Measurements from ENCODE around the gene MRPL54. TPM values are rescaled to one million over a fixed set of nuclear protein-coding genes. Genes with fewer than 3 reads are reported as not detected.
"Not testable (repeated sequence)": the region's sequence is repeated elsewhere in the genome, so short reads cannot be mapped to it uniquely, and the experiment has no call there.

Gene MRPL54
- total RNA-seq, 1 experiment from 2014 or later, result 47.0 TPM

GRCh38 chr19:3809881-3810707, 47.6 kb downstream of the MRPL54 start:
- H3K4me3 ChIP-seq, result no peak overlapping the region
- no peaks in the 10 kb centered on the region for H3K27me3 ChIP-seq
- H3K36me3 ChIP-seq, result no peaks in the 10 kb centered on the region
- H3K9me3 ChIP-seq, result no peaks in the 10 kb centered on the region
- DNase-seq, result no peak

GRCh38 chr19:3810708-3811355, 48.4 kb downstream of the MRPL54 start:
- Histone ChIP-seq H3K36me3 (no peaks in the 10 kb centered on the region), H3K27me3 (no peaks in the 10 kb centered on the region), H3K4me3 (no peak overlapping the region), H3K9me3 (no peaks in the 10 kb centered on the region)
- DNase-seq, result no peak

GRCh38 chr19:3813473-3814392, 51.3 kb downstream of the MRPL54 start:
- Histone ChIP-seq H3K4me3 (no peak overlapping the region), H3K36me3 (no peaks in the 10 kb centered on the region), H3K9me3 (no peaks in the 10 kb centered on the region), H3K27me3 (no peaks in the 10 kb centered on the region)
- DNase-seq, result no peak

- H3K27me3 ChIP-seq, result no peaks in the 10 kb centered on the region
- DNase-seq, result no peak
- no peaks in the 10 kb centered on the region for H3K9me3 ChIP-seq
- H3K36me3 ChIP-seq, result no peaks in the 10 kb centered on the region
- no peak overlapping the region for H3K4me3 ChIP-seq
Measured at GRCh38 chr19:3814648-3815047, 52.2 kb downstream of the MRPL54 start.

GRCh38 chr19:3816148-3816547, 53.7 kb downstream of the MRPL54 start:
- H3K4me3 ChIP-seq, H3K36me3 ChIP-seq, DNase-seq, H3K27me3 ChIP-seq, H3K9me3 ChIP-seq: not testable (repeated sequence)

- Histone ChIP-seq H3K9me3 (no peaks in the 10 kb centered on the region), H3K27me3 (no peaks in the 10 kb centered on the region), H3K36me3 (no peaks in the 10 kb centered on the region), H3K4me3 (no peak overlapping the region)
- DNase-seq, result no peak
Measured at GRCh38 chr19:3816566-3817218, 54.2 kb downstream of the MRPL54 start.

Other genes starting within 250 kb of the MRPL54 start
- gene TEKTIP1, start 223.5 kb upstream of the MRPL54 start, total RNA-seq (2014; rRNA removed; shearing (Covaris generic); ENCODE audit: low replicate concordance), result not detected in 2 replicates
- gene MFSD12, start 205.1 kb upstream of the MRPL54 start, total RNA-seq (2014; rRNA removed; shearing (Covaris generic); ENCODE audit: low replicate concordance), result 17.6 and 26.4 TPM in 2 replicates
- 42.5 and 43.5 TPM in 2 replicates for gene HMG20B, start 189.7 kb upstream of the MRPL54 start, total RNA-seq (2014; rRNA removed; shearing (Covaris generic); ENCODE audit: low replicate concordance)
- not detected in 2 replicates for gene GIPC3, start 177.2 kb upstream of the MRPL54 start, total RNA-seq (2014; rRNA removed; shearing (Covaris generic); ENCODE audit: low replicate concordance)
- 1.9 and 2.1 TPM in 2 replicates for gene TBXA2R, start 155.8 kb upstream of the MRPL54 start, total RNA-seq (2014; rRNA removed; shearing (Covaris generic); ENCODE audit: low replicate concordance)
- gene CACTIN, start 135.9 kb upstream of the MRPL54 start, total RNA-seq (2014; rRNA removed; shearing (Covaris generic); ENCODE audit: low replicate concordance), result 13.1 and 25.3 TPM in 2 replicates
- 2.8 and 5.6 TPM in 2 replicates for gene PIP5K1C, start 62.2 kb upstream of the MRPL54 start, total RNA-seq (2014; rRNA removed; shearing (Covaris generic); ENCODE audit: low replicate concordance)
- gene TJP3, start 54.3 kb upstream of the MRPL54 start, total RNA-seq (2014; rRNA removed; shearing (Covaris generic); ENCODE audit: low replicate concordance), result not detected in 2 replicates
- 1.4 and 10.1 TPM in 2 replicates for gene APBA3, start 990 bp upstream of the MRPL54 start, total RNA-seq (2014; rRNA removed; shearing (Covaris generic); ENCODE audit: low replicate concordance)
- gene RAX2, start 9.5 kb downstream of the MRPL54 start, total RNA-seq (2014; rRNA removed; shearing (Covaris generic); ENCODE audit: low replicate concordance), result not detected in 2 replicates
- gene MATK, start 23.7 kb downstream of the MRPL54 start, total RNA-seq (2014; rRNA removed; shearing (Covaris generic); ENCODE audit: low replicate concordance), result 0.69 and 3.9 TPM in 2 replicates
- gene ZFR2, start 106.4 kb downstream of the MRPL54 start, total RNA-seq (2014; rRNA removed; shearing (Covaris generic); ENCODE audit: low replicate concordance), result not detected in 2 replicates
- not detected in 2 replicates for gene ATCAY, start 118.0 kb downstream of the MRPL54 start, total RNA-seq (2014; rRNA removed; shearing (Covaris generic); ENCODE audit: low replicate concordance)
- not detected in 2 replicates for gene NMRK2, start 170.4 kb downstream of the MRPL54 start, total RNA-seq (2014; rRNA removed; shearing (Covaris generic); ENCODE audit: low replicate concordance)
- gene DAPK3, start 208.4 kb downstream of the MRPL54 start, total RNA-seq (2014; rRNA removed; shearing (Covaris generic); ENCODE audit: low replicate concordance), result 123 and 126 TPM in 2 replicates
- 1,092 and 1,573 TPM in 2 replicates for gene EEF2, start 222.8 kb downstream of the MRPL54 start, total RNA-seq (2014; rRNA removed; shearing (Covaris generic); ENCODE audit: low replicate concordance)
- 7.4 and 10.4 TPM in 2 replicates for gene PIAS4, start 245.1 kb downstream of the MRPL54 start, total RNA-seq (2014; rRNA removed; shearing (Covaris generic); ENCODE audit: low replicate concordance)

Measured in MG63 (cell line).